Caki2 (cell line): ENCODE results near the gene PLPP6. TPM values are rescaled to one million over a fixed set of nuclear protein-coding genes. Genes with fewer than 3 reads are reported as not detected.

Experiments
- total RNA-seq: library from RNA; depleted of rRNA; stranded (reverse); fragments of >200 nt; shearing (Covaris generic); gene quantifications from 2 replicates; pipeline ENCODE4 v1.2.3, GENCODE V29; 2014; ENCODE audit warnings: low replicate concordance; rRNA removed

Gene PLPP6
- total RNA-seq, 1 experiment from 2014 or later: 2.1 TPM

Other genes starting within 250 kb of the PLPP6 start
- gene SLC1A1, start 171.8 kb upstream of the PLPP6 start, total RNA-seq: 39.8 and 41.6 TPM in 2 replicates
- gene SPATA6L, start 4.2 kb downstream of the PLPP6 start, total RNA-seq: 0.20 and 4.4 TPM in 2 replicates
- 8.7 and 9.5 TPM in 2 replicates for gene CDC37L1, start 17.3 kb downstream of the PLPP6 start, total RNA-seq
- 16.9 and 23.7 TPM in 2 replicates for gene AK3, start 78.9 kb downstream of the PLPP6 start, total RNA-seq
- gene RCL1, start 130.7 kb downstream of the PLPP6 start, total RNA-seq: 5.0 and 7.4 TPM in 2 replicates